GM21526 (cell line): Measurements from ENCODE around the gene MFAP5.
"Not testable (repeated sequence)": the region's sequence is repeated elsewhere in the genome, so short reads cannot be mapped to it uniquely, and the experiment has no call there.

Source experiments
- ATAC-seq: cut with Tn5 transposase; IDR thresholded peaks from one replicate; pipeline ENCODE4 v1.9.1; 2021; ENCODE audit warnings: moderate library complexity; ENCODE audit not compliant: unreplicated experiment, low FRiP score

The MFAP5 gene

DNA sequence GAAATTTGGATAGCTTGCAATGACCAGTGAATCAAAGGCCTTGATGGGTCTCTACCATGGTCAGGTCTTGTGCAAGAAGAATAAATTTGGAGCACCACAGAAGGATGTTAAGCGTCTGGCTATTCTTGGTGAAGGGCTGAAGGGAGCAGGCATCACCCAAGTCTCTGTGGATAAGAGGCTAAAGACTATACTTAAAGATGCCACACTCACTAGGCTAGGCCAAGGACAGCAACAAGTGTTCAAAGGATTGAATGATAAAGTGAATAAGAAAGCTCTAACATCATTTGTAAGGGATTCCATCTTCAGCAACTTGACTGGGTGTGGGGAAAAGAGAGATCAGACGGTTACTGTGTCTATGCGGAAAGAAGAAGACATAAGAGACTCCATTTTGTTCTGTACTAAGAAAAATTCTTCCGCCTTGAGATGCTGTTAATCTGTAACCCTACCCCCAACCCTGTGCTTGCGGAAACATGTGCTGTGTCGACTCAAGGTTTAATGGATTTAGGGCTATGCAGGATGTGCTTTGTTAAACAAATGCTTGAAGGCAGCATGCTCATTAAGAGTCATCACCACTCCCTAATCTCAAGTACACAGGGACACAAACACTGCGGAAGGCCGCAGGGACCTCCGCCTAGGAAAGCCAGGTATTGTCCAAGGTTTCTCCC, 27.2 kb downstream of the MFAP5 start:
- not testable (repeated sequence) for ATAC-seq

DNA sequence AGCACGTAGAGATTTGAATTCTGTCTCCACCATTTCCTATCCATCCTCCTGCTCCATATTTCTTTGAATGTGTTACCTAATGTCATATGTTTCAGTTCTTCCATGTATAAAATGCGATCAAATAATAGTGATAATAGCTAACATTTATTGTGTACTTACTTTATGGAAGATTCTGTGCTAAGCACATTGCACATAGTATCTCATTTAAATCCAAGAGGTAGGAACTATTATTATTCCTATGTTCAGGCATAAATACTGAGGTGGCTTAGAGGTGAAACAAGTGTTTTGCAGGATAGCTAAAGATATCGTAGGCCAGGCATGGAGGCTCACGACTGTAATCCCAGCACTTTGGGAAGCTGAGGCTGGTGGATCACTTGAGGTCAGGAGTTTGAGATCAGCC, 32.5 kb downstream of the MFAP5 start:
- no peak for ATAC-seq

DNA sequence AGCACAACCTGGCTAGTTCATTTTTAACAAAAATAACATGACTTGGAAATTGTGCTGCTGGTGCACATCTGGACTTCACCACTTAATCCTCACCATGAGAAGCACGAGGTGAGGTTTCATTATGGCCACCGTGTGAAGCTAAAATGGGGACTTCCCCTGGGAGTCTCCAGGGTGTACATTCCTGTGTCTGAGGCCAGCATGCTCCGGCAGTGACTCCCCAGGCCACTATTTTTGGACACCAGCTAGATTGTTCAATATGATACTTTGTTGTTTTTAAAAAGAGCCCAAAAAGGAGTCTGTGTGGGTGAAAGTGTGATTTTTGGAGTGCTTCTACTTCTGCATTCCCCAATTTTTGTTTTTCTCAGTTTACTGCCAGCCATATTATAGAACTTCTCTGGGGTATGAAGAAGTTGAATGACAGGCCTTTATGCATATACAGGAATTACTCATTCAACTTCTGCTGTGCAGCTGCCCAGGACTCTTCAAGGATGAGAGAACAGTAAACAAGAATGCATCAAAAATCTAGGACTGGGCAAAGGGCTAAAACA, 33.1 kb downstream of the MFAP5 start:
- peak; percentile 86 for ATAC-seq

DNA sequence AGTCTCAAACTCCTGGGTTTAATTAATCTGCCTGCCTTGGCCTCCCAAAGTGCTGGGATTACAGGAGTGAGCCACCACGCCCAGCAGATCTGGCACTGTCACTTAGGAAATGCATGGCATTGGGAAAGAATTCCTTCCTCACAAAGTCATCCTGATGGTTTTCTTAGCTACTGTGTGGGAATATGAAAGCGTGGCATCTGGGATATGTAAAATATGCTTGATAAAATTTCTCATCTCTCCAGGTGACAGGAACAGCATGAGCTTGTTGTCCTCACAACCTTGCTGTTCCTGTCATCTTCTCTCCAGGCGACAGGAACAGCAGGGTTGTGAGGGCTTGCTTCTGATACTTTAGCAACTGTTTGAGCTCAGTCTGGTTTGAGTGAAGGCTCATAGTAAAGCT, 33.9 kb downstream of the MFAP5 start:
- ATAC-seq, result no peak

DNA sequence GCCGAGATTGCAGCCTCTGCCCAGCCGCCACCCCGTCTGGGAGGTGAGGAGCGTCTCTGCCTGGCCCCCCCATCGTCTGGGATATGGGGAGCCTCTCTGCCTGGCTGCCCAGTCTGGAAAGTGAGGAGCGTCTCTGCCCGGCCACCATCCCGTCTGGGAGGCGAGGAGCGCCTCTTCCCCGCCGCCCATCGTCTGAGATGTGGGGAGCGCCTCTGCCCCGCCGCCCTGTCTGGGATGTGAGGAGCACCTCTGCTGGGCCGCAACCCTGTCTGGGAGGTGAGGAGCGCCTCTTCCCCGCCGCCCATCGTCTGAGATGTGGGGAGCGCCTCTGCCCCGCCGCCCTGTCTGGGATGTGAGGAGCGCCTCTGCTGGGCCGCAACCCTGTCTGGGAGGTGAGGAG, 37.9 kb downstream of the MFAP5 start:
- not testable (repeated sequence) for ATAC-seq

DNA sequence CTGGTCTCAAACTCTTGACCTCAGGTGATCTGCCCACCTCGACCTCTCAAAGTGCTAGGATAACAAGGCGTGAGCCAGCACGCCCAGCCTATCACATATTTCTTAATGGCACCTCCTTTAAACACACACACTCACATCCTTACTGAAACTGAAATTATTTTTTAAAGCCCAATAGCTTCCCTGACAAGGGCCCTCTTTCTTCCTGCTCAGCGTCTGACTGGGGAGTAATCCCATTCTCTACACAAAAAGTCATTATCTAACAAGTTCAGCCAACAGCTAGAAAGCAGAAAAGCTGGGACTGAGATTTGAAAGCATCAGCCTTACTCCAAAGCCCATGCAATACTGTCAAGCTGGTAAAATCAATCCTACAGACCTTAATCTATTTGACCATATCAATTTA, 40.0 kb downstream of the MFAP5 start:
- ATAC-seq, result no peak

DNA sequence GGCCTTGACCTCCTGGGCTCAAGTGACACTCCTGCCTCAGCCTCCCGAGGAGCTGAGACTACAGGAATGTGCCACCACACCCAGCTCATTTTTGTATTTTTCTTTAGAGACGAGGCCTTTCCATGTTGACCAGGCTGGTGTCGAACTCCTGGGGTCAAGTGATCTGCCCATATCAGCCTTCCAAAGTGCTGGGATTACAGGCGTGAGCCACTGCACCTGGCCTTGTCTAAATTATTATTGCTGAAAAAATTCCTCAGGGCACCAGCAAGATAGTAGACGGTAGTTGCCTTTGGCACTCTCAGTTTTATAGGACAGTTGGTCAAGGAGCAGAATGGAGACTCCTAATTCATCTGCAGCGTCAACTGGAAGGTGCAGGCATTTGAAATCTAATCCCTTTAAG, 47.4 kb downstream of the MFAP5 start:
- no peak for ATAC-seq

DNA sequence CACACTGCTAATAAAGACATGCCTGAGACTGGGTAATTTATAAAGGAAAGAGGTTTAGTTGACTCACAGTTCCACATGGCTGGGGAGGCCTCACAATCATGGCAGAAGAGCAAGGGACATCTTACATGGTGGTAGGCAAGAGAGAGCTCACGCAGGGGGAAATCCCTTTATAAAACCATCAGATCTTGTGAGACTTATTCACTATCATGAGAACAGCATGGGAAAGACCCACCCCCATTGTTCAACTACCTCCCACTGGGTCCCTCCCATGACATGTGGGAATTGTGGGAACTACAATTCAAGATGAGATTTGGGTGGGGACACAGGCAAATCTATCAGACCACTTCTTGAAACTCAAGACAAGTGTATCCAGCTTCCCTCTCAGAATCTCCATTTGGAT, 48.7 kb downstream of the MFAP5 start:
- not testable (repeated sequence) for ATAC-seq

DNA sequence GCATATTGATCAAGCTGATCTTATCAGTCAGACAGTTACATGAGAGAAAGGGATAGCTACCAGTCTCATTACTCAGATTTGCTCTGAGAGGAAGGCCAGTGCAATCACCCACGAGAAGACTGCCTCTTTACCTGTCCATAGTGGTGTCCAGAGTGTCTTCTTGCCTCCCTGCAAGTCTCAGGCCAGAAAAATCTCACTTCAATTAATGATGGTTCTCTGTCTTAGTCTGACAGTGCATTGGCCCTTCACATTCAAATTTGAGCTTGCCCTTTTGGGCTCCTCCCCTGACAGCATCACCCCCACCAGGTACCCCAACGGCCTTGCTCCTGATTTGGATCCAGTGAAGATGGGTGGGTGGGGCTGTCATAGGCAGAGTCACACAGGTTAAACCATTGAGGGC, 50.0 kb downstream of the MFAP5 start, which contains the start of gene AICDA:
TSS of gene AICDA (minus strand) at position 231 of the 400 bp plus-strand sequence. CDS start at position 139, 92 bp downstream.
- ATAC-seq, result no peak

DNA sequence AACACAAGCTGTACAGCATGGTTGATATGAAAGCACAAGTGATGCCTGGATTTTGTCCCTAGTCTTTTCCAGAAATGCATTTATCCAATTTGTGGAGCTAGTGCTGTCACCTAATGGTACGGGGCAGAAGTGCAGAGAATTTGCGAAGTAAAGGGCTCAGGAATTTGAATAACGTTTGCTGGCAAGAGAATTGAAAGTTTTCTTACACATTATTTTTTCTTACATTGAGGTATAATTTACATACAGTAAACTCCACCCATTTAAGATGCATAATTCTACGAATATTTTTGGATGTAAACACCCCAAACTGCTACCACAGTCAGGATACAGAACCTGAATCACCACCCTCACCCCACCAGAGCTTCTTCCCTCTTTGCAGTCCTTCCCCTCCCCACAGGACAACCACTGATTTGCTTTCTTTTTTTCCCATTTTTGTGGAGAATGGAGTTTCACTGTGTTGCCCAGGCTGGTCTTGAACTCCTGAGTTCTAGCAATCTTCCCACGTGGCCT, 53.5 kb downstream of the MFAP5 start:
- ATAC-seq, result no peak

DNA sequence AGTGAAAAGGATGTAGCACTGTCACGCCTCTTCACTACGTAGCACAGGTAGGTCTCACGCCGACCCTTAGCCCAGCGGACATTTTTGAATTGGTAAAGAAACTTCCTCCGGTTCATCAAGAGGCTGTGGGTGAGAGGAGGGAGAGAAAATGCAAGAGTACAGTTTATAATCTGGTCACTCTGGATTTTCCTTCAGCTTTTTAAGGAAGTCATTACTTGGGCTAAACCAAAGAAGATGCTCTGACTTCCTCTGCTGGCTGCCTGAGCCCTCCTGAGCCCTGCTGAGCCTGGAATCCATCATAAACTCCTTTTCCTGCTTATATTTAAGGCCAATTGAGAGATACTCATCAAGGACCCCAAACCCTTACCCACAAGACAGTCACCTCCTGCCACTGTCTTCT, 55.7 kb downstream of the MFAP5 start:
- ATAC-seq, result no peak

DNA sequence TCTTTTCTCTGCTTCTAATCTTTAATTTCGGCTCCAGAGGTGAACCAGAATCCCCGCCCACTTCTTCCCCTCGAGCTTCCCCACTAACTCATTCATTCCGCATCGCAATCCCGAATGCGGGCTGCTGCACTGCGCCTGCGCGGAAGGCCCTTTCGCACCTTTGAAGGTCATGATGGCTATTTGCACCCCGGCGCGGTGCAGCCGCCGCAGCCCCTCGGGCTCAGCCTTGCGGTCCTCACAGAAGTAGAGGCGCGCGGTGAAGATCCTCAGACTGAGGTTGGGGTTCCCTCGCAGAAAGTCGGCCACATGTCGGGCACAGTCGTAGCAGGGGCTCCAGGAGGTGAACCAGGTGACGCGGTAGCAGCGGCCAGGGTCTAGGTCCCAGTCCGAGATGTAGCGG, 57.6 kb downstream of the MFAP5 start:
- ATAC-seq, result no peak

DNA sequence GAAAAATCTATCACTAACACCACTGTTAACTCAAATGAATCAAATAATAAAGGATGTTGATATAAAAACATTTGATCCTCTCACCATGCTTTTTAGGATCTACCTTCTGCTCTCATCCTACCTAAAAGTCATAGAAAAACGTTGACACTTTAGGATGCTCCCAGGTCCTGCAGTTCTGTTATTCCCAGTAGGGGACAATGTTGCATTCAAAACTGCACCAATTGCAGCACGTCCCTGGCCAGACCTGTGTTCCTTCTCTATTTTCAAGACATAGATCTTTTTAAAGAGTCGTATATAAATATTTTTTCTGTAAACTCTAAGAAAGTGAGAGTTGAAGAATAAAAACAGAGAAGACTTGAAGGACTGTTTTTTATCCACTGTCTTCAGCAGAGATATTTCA, 58.8 kb downstream of the MFAP5 start:
- ATAC-seq, result no peak

DNA sequence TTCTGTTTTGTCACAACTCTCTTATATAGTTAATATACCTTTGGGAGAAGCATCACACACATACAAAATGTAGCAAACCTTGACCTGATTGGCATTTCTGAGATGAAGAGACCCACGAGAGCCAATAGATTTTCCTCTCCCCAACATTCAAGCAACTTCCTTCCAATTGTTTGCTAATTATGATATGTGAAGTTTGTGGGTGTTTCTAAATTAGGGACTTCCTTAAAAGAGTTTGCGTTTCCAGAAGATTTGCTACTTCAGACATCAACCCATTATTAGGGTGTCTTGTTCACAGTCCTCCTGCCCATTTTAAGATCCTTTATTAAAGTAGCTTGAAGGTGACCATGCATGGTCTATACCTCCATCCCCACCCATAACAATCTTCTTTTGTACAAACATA, 59.3 kb downstream of the MFAP5 start:
- ATAC-seq, result no peak

DNA sequence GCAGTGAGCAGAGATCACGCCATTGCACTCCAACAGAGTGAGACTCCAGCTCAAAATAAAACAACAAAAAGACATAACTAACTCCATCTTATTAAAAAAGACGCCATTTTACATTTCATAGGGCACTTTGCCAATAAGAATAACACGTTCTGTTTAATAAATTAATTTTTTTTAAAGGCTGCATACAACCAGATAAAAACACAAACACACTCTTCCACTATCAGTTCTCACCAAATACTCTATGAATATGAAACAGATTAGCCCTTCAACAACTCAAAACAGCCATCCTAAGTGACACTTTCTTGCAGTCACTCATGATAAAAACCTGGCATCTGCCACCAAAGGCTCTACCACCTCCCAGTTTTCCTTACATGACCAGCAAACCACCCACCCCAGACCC, 66.1 kb downstream of the MFAP5 start:
- ATAC-seq, result no peak
